PC-9 (cell line): ENCODE results near the gene FARS2. TPM values are rescaled to one million over a fixed set of nuclear protein-coding genes. Genes with fewer than 3 reads are reported as not detected.

ENCODE experiments used
- BruUV-seq: library from RNA; stranded (reverse); fragments of 400-500 nt; replicated peaks from 2 replicates; lab custom pipeline; 2021; lab: Mats Ljungman, UMichigan
- CTCF ChIA-PET: fragments of 300-600 bp; sonication (Branson Sonifier 250); formaldehyde crosslinking; loops from one replicate; lab custom pipeline; 2022; ENCODE audit warnings: antibody characterized with exemption; lab: Charles Lee
- POLR2A ChIA-PET: fragments of 300-600 bp; sonication (Branson Sonifier 250); formaldehyde crosslinking; loops from one replicate; lab custom pipeline; 2022; ENCODE audit warnings: antibody characterized with exemption; ENCODE audit not compliant: unreplicated experiment; lab: Charles Lee
- DNase-seq, 2 experiments: peaks; one replicate each; pipeline versions ENCODE4 v3.0.0 to v3.0.0-alpha.2; 2015 to 2022; ENCODE audit warnings: mixed read lengths in 1 of 2
- H2AFZ ChIP-seq: fragments of 200-600 bp; sonication (generic); 2 replicates; pipeline ENCODE4 v1.8.1; 2017; ENCODE audit warnings: antibody characterized with exemption
- H3F3A ChIP-seq: fragments of 200-600 bp; sonication (generic); 2 replicates; pipeline ENCODE4 v1.8.1; 2017; ENCODE audit warnings: antibody characterized with exemption, mild to moderate bottlenecking, low read depth; ENCODE audit not compliant: insufficient read depth
- H3K27ac ChIP-seq: fragments of 200-600 bp; sonication (generic); 2 replicates; pipeline ENCODE4 v1.6.1; 2016; ENCODE audit warnings: mixed run types
- H3K27me3 ChIP-seq: fragments of 200-600 bp; sonication (generic); 2 replicates; pipeline ENCODE4 v1.6.1; 2016; ENCODE audit warnings: low read depth, mixed run types; ENCODE audit not compliant: insufficient read depth
- H3K36me3 ChIP-seq: fragments of 200-600 bp; sonication (generic); 2 replicates; pipeline ENCODE4 v1.6.1; 2016; ENCODE audit warnings: low read depth, mixed run types
- H3K4me1 ChIP-seq: fragments of 200-600 bp; sonication (generic); replicated peaks from 2 replicates; pipeline ENCODE4 v1.6.1; 2016; ENCODE audit warnings: mixed run types; ENCODE audit not compliant: insufficient read depth
- H3K4me2 ChIP-seq: fragments of 200-600 bp; sonication (generic); 2 replicates; pipeline ENCODE4 v1.6.1; 2017; ENCODE audit warnings: mixed run types
- H3K4me3 ChIP-seq: fragments of 200-600 bp; sonication (generic); 2 replicates; pipeline ENCODE4 v1.6.1; 2016; ENCODE audit warnings: mixed run types
- H3K79me2 ChIP-seq: fragments of 200-600 bp; sonication (generic); 2 replicates; pipeline ENCODE4 v1.6.1; 2017; ENCODE audit warnings: low read depth, mixed run types
- H3K9me2 ChIP-seq: fragments of 200-600 bp; sonication (generic); 2 replicates; pipeline ENCODE4 v1.8.1; 2017; ENCODE audit warnings: mild to moderate bottlenecking; ENCODE audit not compliant: insufficient read depth
- H3K9me3 ChIP-seq: fragments of 200-600 bp; sonication (generic); 2 replicates; pipeline ENCODE4 v1.8.1; 2016; ENCODE audit warnings: low read depth; ENCODE audit not compliant: insufficient read depth
- H4K20me1 ChIP-seq: fragments of 200-600 bp; sonication (generic); 2 replicates; pipeline ENCODE4 v1.8.1; 2017; ENCODE audit not compliant: insufficient read depth
- CTCF ChIP-seq: fragments of 200-600 bp; sonication (generic); conservative IDR thresholded peaks from 2 replicates; pipeline ENCODE4 v1.6.1; 2017; ENCODE audit warnings: mixed run types, antibody characterized with exemption, mild to moderate bottlenecking, moderate library complexity
- EZH2 ChIP-seq: fragments of 200-600 bp; sonication (generic); IDR thresholded peaks from 2 replicates; pipeline ENCODE4 v1.8.0; 2017; ENCODE audit warnings: antibody characterized with exemption, low read depth
- intact Hi-C: fragments of 100-400 bp; cut with micrococcal nuclease; formaldehyde crosslinking; loops from one replicate; pipeline ENCODE4 v1.10.0; 2022; ENCODE audit not compliant: unreplicated experiment
- total RNA-seq: library from RNA; stranded (reverse); gene quantifications from 2 replicates; pipeline ENCODE4 v1.2.3, GENCODE V29; 2021

Gene FARS2
- total RNA-seq, 1 experiment from 2014 or later = 26.7 TPM

GRCh38 chr6:5461365-5461764 lies 200.1 kb downstream of the FARS2 start:
- H3K4me2 ChIP-seq = no peak overlapping the region
- no peak for DNase-seq

DNA sequence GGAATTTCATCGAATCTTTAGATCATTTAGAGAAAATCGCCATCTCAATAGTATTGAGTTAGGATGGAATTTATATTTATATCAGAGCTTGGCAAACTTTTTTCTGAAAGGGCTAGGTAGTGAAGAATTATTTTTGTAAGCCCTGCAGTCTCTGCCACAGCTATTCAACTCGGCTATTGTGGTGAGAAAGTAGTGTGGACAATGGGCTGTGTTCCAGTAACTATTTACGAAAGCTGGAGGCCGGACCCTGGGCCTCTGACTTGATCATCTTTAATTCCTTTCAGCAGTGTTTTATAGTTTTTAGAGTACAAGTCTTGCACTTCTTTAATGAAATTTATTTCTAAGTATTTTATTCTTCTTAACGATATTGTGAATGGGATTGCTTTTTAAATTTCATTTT lies 201.5 kb downstream of the FARS2 start:
- no peak for DNase-seq
- POLR2A ChIA-PET = no interaction called here
- intact Hi-C loops = no loop called here
- H4K20me1 ChIP-seq = no peaks in the 10 kb centered on the region
- BruUV-seq = no TSS peak
- no peaks in the 10 kb centered on the region for H3K9me2 ChIP-seq
- H3K27me3 ChIP-seq = no peaks in the 10 kb centered on the region
- H3K79me2 ChIP-seq = no peaks in the 10 kb centered on the region
- H3K27ac ChIP-seq = no peak overlapping the region
- no peaks in the 10 kb centered on the region for H3K9me3 ChIP-seq
- no peaks in the 10 kb centered on the region for H3F3A ChIP-seq
- H3K4me1 ChIP-seq = peaks cover 12% of the 10 kb centered on the region
- no peak overlapping the region for H3K4me2 ChIP-seq
- CTCF ChIA-PET = no interaction called here
- H2AFZ ChIP-seq = no peak overlapping the region
- H3K36me3 ChIP-seq = no peaks in the 10 kb centered on the region
- TF ChIP-seq CTCF (no peak), EZH2 (no peak)
- no peak overlapping the region for H3K4me3 ChIP-seq

More at GRCh38 chr6:5461365-5461764, 200.1 kb downstream of the FARS2 start:
- intact Hi-C loops = no loop called here
- no peaks in the 10 kb centered on the region for H3K27me3 ChIP-seq
- no peaks in the 10 kb centered on the region for H3K79me2 ChIP-seq
- no peak for TF ChIP-seq EZH2
- TF ChIP-seq CTCF = no peak
- CTCF ChIA-PET = interaction anchor here (0.6 to 0.8 kb wide), 2 partner anchors 20 to 1277 kb away, joined by 4 read pairs; no protein-coding TSS in a partner anchor
- no TSS peak for BruUV-seq
- H3F3A ChIP-seq = no peaks in the 10 kb centered on the region
- H3K9me3 ChIP-seq = no peaks in the 10 kb centered on the region
- H2AFZ ChIP-seq = no peak overlapping the region
- H3K4me1 ChIP-seq = peaks cover 27% of the 10 kb centered on the region
- H3K27ac ChIP-seq = no peak overlapping the region
- H3K4me3 ChIP-seq = no peak overlapping the region
- no peaks in the 10 kb centered on the region for H4K20me1 ChIP-seq
- no peaks in the 10 kb centered on the region for H3K9me2 ChIP-seq
- POLR2A ChIA-PET = no interaction called here
- H3K36me3 ChIP-seq = no peaks in the 10 kb centered on the region

DNA sequence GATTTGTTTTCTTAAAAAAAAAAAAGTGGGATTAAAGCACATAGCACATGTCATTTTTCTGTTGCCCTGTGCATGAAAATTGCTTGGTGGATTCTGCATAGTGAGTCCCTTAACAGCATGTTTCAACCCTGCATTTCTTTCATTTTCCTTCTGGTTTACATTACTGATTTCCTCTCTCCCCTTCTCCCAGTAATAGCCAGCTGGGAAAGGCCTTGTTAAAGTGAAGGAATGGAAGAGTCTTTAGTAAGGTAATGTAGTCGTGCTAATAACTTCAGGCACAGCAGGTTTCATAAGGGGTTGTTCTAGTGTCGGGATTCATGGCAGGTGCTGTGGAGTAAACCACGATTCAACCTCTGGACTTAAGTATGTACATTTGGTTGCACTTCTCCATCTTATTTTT lies 202.4 kb downstream of the FARS2 start:
- Histone ChIP-seq H3F3A (no peaks in the 10 kb centered on the region), H2AFZ (no peak overlapping the region), H3K4me3 (no peak overlapping the region), H3K4me2 (no peak overlapping the region), H3K79me2 (no peaks in the 10 kb centered on the region), H3K9me2 (no peaks in the 10 kb centered on the region), H3K27me3 (no peaks in the 10 kb centered on the region), H4K20me1 (no peaks in the 10 kb centered on the region), H3K9me3 (no peaks in the 10 kb centered on the region), H3K36me3 (no peaks in the 10 kb centered on the region), H3K4me1 (peaks cover 4% of the 10 kb centered on the region; the same call in 1 of the 2 replicates), H3K27ac (no peak overlapping the region)
- intact Hi-C loops = no loop called here
- CTCF ChIA-PET = no interaction called here
- POLR2A ChIA-PET = no interaction called here
- no TSS peak for BruUV-seq
- DNase-seq = no peak
- no peak for TF ChIP-seq EZH2
- TF ChIP-seq CTCF = no peak
